OCI-LY7 (cell line): ENCODE results near the gene RIN3. TPM values are rescaled to one million over a fixed set of nuclear protein-coding genes. Genes with fewer than 3 reads are reported as not detected.

ENCODE experiments used
- BruUV-seq: library from RNA; stranded (reverse); fragments of 400-500 nt; replicated peaks from 2 replicates; lab custom pipeline; 2021; lab: Mats Ljungman, UMichigan
- CTCF ChIA-PET: fragments of 300-600 bp; sonication (Branson Sonifier 250); formaldehyde crosslinking; loops from one replicate; lab custom pipeline; 2022; ENCODE audit warnings: antibody characterized with exemption; ENCODE audit not compliant: unreplicated experiment; lab: Charles Lee
- POLR2A ChIA-PET: fragments of 300-600 bp; sonication (Branson Sonifier 250); formaldehyde crosslinking; loops from one replicate; lab custom pipeline; 2022; ENCODE audit warnings: antibody characterized with exemption; lab: Charles Lee
- DNase-seq: peaks from one replicate; pipeline ENCODE4 v3.0.0-alpha.2; 2015; ENCODE audit warnings: low spot score
- H2AFZ ChIP-seq: fragments of 200-600 bp; sonication (generic), shearing (Covaris generic); 2 replicates; pipeline ENCODE4 v1.6.1; 2014; ENCODE audit warnings: mild to moderate bottlenecking, antibody characterized with exemption, low read length, moderate library complexity
- H3K27ac ChIP-seq: fragments of 200-600 bp; sonication (generic); 2 replicates; pipeline ENCODE4 v1.5.1; 2014; ENCODE audit warnings: mixed run types, low read depth, mild to moderate bottlenecking, moderate library complexity, low read length, inconsistent platforms; ENCODE audit not compliant: poor library complexity, severe bottlenecking
- H3K36me3 ChIP-seq: fragments of 200-600 bp; sonication (generic); 2 replicates; pipeline ENCODE4 v1.6.1; 2014; ENCODE audit warnings: mild to moderate bottlenecking, antibody characterized with exemption, low read length, moderate library complexity, mixed read lengths; ENCODE audit not compliant: insufficient read depth
- H3K4me1 ChIP-seq: fragments of 200-600 bp; sonication (generic); 2 replicates; pipeline ENCODE4 v1.5.1; 2014; ENCODE audit warnings: mild to moderate bottlenecking, low read length; ENCODE audit not compliant: insufficient read depth, poor library complexity, severe bottlenecking
- H3K4me2 ChIP-seq: fragments of 200-600 bp; sonication (generic); 2 replicates; pipeline ENCODE4 v1.6.1; 2014; ENCODE audit warnings: mild to moderate bottlenecking, low read length
- H3K4me3 ChIP-seq: fragments of 200-600 bp; sonication (generic); 2 replicates; pipeline ENCODE4 v1.5.1; 2014; ENCODE audit warnings: mild to moderate bottlenecking, low read depth, low read length; ENCODE audit not compliant: poor library complexity, severe bottlenecking
- H3K79me2 ChIP-seq: fragments of 200-600 bp; sonication (generic); 2 replicates; pipeline ENCODE4 v1.6.1; 2016; ENCODE audit warnings: low read depth, mild to moderate bottlenecking, low read length, moderate library complexity, mixed read lengths; ENCODE audit not compliant: insufficient read depth
- H3K9me2 ChIP-seq: fragments of 200-600 bp; sonication (generic); 2 replicates; pipeline ENCODE4 v1.6.1; 2016; ENCODE audit warnings: mild to moderate bottlenecking, low read length, mixed read lengths; ENCODE audit not compliant: insufficient read depth
- H3K9me3 ChIP-seq: fragments of 200-600 bp; sonication (generic); 2 replicates; pipeline ENCODE4 v1.6.1; 2014; ENCODE audit warnings: mild to moderate bottlenecking, mixed run types, low read length, mixed read lengths
- H4K20me1 ChIP-seq: fragments of 200-600 bp; sonication (generic); 2 replicates; pipeline ENCODE4 v1.6.1; 2014; ENCODE audit warnings: mild to moderate bottlenecking, antibody characterized with exemption, low read length, moderate library complexity, mixed read lengths; ENCODE audit not compliant: insufficient read depth
- EZH2phosphoT487 ChIP-seq: fragments of 200-600 bp; sonication (generic); IDR thresholded peaks from 2 replicates; pipeline ENCODE4 v1.6.1; 2018; ENCODE audit warnings: low read depth, borderline replicate concordance, mild to moderate bottlenecking, mixed run types, antibody characterized with exemption, low read length, moderate library complexity, mixed read lengths
- intact Hi-C: fragments of 100-400 bp; cut with micrococcal nuclease; formaldehyde crosslinking; loops from one replicate; pipeline ENCODE4 v1.10.0; 2022; ENCODE audit not compliant: unreplicated experiment
- total RNA-seq, 2 experiments: library from RNA; depleted of rRNA in 1 of 2; stranded (reverse); fragments of >200 nt in 1 of 2; shearing (Covaris generic) in 1 of 2; gene quantifications; 2 replicates each; pipeline ENCODE4 v1.2.3, GENCODE V29; 2014 to 2022
- TF ChIP-seq, protein P1 (sequence below): fragments of 200-600 bp; sonication (generic); conservative IDR thresholded peaks from 2 replicates; pipeline ENCODE4 v1.5.1; 2014; ENCODE audit warnings: mild to moderate bottlenecking, antibody characterized with exemption, low read length, moderate library complexity, mixed read lengths

Gene RIN3
- total RNA-seq, 2 experiments from 2014 or later, result not detected

DNA sequence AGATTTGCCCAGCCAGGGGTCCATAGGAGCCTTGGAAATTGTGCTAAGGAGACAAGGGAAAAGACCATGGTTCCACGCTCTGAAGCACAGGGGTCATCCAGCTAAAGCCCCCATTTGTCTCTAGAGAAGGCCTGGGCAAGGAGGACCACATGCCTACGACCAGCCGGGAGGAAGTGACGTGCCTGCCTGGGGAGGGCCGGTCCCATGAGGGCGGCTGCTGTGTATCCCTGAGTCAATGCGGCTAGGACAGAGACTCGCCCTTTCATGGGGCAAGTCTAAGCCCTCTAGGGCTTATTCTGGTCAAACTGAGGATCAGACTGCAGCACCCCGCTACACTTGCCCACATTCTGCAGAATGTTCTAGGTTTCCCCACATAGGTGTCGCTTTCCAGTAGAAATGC lies 20.6 kb upstream of the RIN3 start:
- intact Hi-C loops, result no loop called here
- BruUV-seq, result no TSS peak
- no peaks in the 10 kb centered on the region for H3K4me1 ChIP-seq
- DNase-seq, result no peak
- no peak overlapping the region for H3K4me2 ChIP-seq
- H4K20me1 ChIP-seq, result no peaks in the 10 kb centered on the region
- ChIA-PET POLR2A (no interaction called here), CTCF (no interaction called here)
- no peaks in the 10 kb centered on the region for H3K79me2 ChIP-seq
- no peaks in the 10 kb centered on the region for H3K9me3 ChIP-seq
- H2AFZ ChIP-seq, result no peak overlapping the region
- TF ChIP-seq, protein P1, sequence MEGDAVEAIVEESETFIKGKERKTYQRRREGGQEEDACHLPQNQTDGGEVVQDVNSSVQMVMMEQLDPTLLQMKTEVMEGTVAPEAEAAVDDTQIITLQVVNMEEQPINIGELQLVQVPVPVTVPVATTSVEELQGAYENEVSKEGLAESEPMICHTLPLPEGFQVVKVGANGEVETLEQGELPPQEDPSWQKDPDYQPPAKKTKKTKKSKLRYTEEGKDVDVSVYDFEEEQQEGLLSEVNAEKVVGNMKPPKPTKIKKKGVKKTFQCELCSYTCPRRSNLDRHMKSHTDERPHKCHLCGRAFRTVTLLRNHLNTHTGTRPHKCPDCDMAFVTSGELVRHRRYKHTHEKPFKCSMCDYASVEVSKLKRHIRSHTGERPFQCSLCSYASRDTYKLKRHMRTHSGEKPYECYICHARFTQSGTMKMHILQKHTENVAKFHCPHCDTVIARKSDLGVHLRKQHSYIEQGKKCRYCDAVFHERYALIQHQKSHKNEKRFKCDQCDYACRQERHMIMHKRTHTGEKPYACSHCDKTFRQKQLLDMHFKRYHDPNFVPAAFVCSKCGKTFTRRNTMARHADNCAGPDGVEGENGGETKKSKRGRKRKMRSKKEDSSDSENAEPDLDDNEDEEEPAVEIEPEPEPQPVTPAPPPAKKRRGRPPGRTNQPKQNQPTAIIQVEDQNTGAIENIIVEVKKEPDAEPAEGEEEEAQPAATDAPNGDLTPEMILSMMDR, result no peak
- no peak for TF ChIP-seq EZH2phosphoT487
- no peak overlapping the region for H3K27ac ChIP-seq
- H3K9me2 ChIP-seq, result no peaks in the 10 kb centered on the region
- no peak overlapping the region for H3K4me3 ChIP-seq
- H3K36me3 ChIP-seq, result no peaks in the 10 kb centered on the region

DNA sequence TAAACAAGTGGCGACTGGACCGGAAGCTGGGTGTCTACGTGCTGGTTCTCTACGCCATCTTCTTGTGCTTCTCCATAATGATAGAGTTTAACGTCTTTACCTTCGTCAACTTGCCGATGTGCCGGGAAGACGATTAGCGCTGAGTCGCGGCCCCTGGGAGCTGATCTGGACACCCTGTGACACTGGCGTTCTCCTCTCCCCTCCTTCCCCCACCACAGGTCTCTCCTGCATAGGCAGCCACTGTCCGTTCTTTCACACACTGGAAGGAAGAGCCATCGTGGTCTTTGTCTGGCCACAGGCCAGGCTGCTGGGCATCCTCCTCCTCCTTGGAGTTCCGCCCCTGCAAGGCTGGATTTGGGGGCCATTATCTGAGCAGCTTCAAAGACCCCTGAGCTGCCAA lies 20.1 kb upstream of the RIN3 start:
- intact Hi-C loops, result no loop called here
- Histone ChIP-seq H3K9me2 (no peaks in the 10 kb centered on the region), H3K9me3 (no peaks in the 10 kb centered on the region), H3K79me2 (no peaks in the 10 kb centered on the region), H3K36me3 (no peaks in the 10 kb centered on the region), H2AFZ (no peak overlapping the region), H3K27ac (no peak overlapping the region), H3K4me3 (no peak overlapping the region), H4K20me1 (no peaks in the 10 kb centered on the region), H3K4me1 (no peaks in the 10 kb centered on the region), H3K4me2 (no peak overlapping the region)
- DNase-seq, result no peak
- no TSS peak for BruUV-seq
- no peak for TF ChIP-seq EZH2phosphoT487
- TF ChIP-seq, protein P1, result no peak
- ChIA-PET CTCF (no interaction called here), POLR2A (no interaction called here)

DNA sequence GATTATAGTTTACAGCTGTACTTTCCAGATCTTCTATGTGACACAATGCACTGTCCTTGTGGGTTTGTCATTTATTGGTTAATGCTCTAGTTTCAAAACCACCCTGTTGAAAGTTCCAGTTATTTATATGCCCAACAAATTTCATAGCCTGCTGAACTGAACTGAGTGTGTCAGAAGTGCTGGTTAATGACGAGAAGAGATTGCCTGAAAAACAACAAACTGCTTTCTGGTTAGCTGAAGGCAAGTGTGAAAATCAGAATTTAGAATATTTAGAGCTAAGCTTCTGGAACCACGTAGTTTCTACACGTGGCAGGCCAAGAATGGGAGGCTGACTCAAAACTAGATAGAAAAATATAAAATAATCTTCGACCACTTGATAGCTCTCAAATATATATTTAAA lies 19.1 kb upstream of the RIN3 start:
- Histone ChIP-seq H3K27ac (no peak overlapping the region), H3K4me3 (no peak overlapping the region), H3K4me1 (no peaks in the 10 kb centered on the region), H3K4me2 (no peak overlapping the region), H2AFZ (no peak overlapping the region), H3K36me3 (no peaks in the 10 kb centered on the region), H3K9me2 (no peaks in the 10 kb centered on the region), H4K20me1 (no peaks in the 10 kb centered on the region), H3K9me3 (no peaks in the 10 kb centered on the region), H3K79me2 (no peaks in the 10 kb centered on the region)
- intact Hi-C loops, result no loop called here
- DNase-seq, result no peak
- CTCF ChIA-PET, result no interaction called here
- TF ChIP-seq, protein P1, result no peak
- TF ChIP-seq EZH2phosphoT487, result no peak
- no TSS peak for BruUV-seq
- POLR2A ChIA-PET, result interaction anchor here (0.6 to 1.2 kb wide), 4 partner anchors 15 to 1561 kb away, joined by 3 read pairs; no protein-coding TSS in a partner anchor
